ENCODE measurements around the gene HS3ST2. TPM values are rescaled to one million over a fixed set of nuclear protein-coding genes. Genes with fewer than 3 reads are reported as not detected.
"Not testable (repeated sequence)": the region's sequence is repeated elsewhere in the genome, so short reads cannot be mapped to it uniquely, and the experiment has no call there.

Gene HS3ST2
- total RNA-seq, 1 donor from 2014 or later = not detected

- Mint-ChIP-seq H3K27me3 (ENCODE audit: low read depth) (peaks cover 7% of the 10 kb centered on the region), H3K27ac (ENCODE audit: unreplicated experiment) (no peak overlapping the region), H3K9me3 (ENCODE audit: low read depth) (no peaks in the 10 kb centered on the region), H3K4me3 (ENCODE audit: unreplicated experiment) (no peak overlapping the region), H3K36me3 (ENCODE audit: low read depth) (no peaks in the 10 kb centered on the region), H3K4me1 (ENCODE audit: low read depth) (no peaks in the 10 kb centered on the region)
- TF ChIP-seq, protein P1, sequence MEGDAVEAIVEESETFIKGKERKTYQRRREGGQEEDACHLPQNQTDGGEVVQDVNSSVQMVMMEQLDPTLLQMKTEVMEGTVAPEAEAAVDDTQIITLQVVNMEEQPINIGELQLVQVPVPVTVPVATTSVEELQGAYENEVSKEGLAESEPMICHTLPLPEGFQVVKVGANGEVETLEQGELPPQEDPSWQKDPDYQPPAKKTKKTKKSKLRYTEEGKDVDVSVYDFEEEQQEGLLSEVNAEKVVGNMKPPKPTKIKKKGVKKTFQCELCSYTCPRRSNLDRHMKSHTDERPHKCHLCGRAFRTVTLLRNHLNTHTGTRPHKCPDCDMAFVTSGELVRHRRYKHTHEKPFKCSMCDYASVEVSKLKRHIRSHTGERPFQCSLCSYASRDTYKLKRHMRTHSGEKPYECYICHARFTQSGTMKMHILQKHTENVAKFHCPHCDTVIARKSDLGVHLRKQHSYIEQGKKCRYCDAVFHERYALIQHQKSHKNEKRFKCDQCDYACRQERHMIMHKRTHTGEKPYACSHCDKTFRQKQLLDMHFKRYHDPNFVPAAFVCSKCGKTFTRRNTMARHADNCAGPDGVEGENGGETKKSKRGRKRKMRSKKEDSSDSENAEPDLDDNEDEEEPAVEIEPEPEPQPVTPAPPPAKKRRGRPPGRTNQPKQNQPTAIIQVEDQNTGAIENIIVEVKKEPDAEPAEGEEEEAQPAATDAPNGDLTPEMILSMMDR (IDR thresholded peaks at IDR 0.05) = no peak
- no peak for DNase-seq (ENCODE audit: low spot score)
Measured at GRCh38 chr16:22897184-22897583, 83.2 kb downstream of the HS3ST2 start.

GRCh38 chr16:22898131-22898530, 84.2 kb downstream of the HS3ST2 start:
- Mint-ChIP-seq H3K27ac (ENCODE audit: unreplicated experiment) (no peak overlapping the region), H3K27me3 (ENCODE audit: low read depth) (peaks cover 7% of the 10 kb centered on the region), H3K36me3 (ENCODE audit: low read depth) (no peaks in the 10 kb centered on the region), H3K4me3 (ENCODE audit: unreplicated experiment) (no peak overlapping the region), H3K4me1 (ENCODE audit: low read depth) (no peaks in the 10 kb centered on the region), H3K9me3 (ENCODE audit: low read depth) (no peaks in the 10 kb centered on the region)
- TF ChIP-seq, protein P1 (IDR thresholded peaks at IDR 0.05) = no peak
- no peak for DNase-seq (ENCODE audit: low spot score)

DNA sequence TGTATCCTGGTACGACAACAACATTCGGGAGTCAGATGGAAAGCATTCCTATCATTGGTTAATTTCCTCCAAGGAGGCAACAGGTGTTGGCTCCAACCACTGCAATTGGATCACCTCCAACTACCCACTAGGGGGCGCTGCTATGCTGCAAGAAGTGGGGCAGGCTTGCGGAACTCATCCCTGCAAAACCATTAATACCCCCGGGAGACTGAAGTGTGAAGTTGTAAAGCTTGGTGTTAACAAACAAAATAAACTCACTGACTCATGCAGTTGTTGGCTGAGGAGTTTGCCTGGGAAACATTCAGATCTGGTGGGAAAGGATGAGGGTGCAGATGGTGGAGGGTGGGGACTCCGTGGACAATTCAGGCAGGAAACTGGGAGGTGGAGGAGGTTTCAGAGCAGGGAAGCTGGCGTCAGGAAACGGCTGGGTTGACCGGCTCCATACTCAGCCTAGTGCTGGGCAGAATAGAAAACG, 84.9 kb downstream of the HS3ST2 start:
- Mint-ChIP-seq H3K4me3 (ENCODE audit: unreplicated experiment) (no peak overlapping the region), H3K9me3 (ENCODE audit: low read depth) (no peaks in the 10 kb centered on the region), H3K4me1 (ENCODE audit: low read depth) (no peaks in the 10 kb centered on the region), H3K36me3 (ENCODE audit: low read depth) (no peaks in the 10 kb centered on the region), H3K27ac (ENCODE audit: unreplicated experiment) (no peak overlapping the region), H3K27me3 (ENCODE audit: low read depth) (peaks cover 7% of the 10 kb centered on the region)
- no peak for DNase-seq (ENCODE audit: low spot score)
- TF ChIP-seq, protein P1 (IDR thresholded peaks at IDR 0.05) = peak; percentile 81

- DNase-seq (ENCODE audit: low spot score); H3K36me3 Mint-ChIP-seq (ENCODE audit: low read depth); H3K27ac Mint-ChIP-seq (ENCODE audit: unreplicated experiment); H3K4me3 Mint-ChIP-seq (ENCODE audit: unreplicated experiment); H3K4me1 Mint-ChIP-seq (ENCODE audit: low read depth); H3K9me3 Mint-ChIP-seq (ENCODE audit: low read depth); H3K27me3 Mint-ChIP-seq (ENCODE audit: low read depth): not testable (repeated sequence)
Measured at GRCh38 chr16:22899567-22899966, 85.6 kb downstream of the HS3ST2 start.

- TF ChIP-seq, protein P1 (IDR thresholded peaks at IDR 0.05) = no peak
- peaks cover 6% of the 10 kb centered on the region for H3K27me3 Mint-ChIP-seq (ENCODE audit: low read depth)
- H3K27ac Mint-ChIP-seq (ENCODE audit: unreplicated experiment) = no peak overlapping the region
- H3K4me3 Mint-ChIP-seq (ENCODE audit: unreplicated experiment) = no peak overlapping the region
- no peaks in the 10 kb centered on the region for H3K9me3 Mint-ChIP-seq (ENCODE audit: low read depth)
- no peaks in the 10 kb centered on the region for H3K36me3 Mint-ChIP-seq (ENCODE audit: low read depth)
- no peaks in the 10 kb centered on the region for H3K4me1 Mint-ChIP-seq (ENCODE audit: low read depth)
- DNase-seq (ENCODE audit: low spot score) = no peak
Measured at GRCh38 chr16:22900863-22901262, 86.9 kb downstream of the HS3ST2 start.

DNA sequence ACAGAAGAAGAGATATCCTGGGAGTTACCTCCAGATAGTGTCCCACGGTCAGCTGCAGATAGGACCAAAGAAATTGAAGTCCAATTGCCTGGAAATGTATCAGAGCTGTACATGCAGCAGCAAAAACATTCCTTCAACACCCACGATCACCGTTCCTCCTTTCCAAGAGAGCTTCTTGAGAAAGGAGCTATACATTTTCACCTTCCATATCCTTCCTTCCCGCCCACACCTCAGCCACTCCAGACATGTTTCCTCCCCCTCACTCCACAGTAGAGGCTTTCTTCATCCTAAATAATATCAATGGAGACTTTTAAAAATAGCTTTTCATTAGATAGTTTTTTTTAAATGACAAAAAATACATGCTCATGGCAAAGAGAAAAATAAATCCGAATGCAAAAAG, 87.6 kb downstream of the HS3ST2 start:
- TF ChIP-seq, protein P1 (IDR thresholded peaks at IDR 0.05) = no peak
- Mint-ChIP-seq H3K36me3 (ENCODE audit: low read depth) (no peaks in the 10 kb centered on the region), H3K27me3 (ENCODE audit: low read depth) (peaks cover 6% of the 10 kb centered on the region)

More for the DNA sequence above, 87.6 kb downstream of the HS3ST2 start:
- H3K4me1 Mint-ChIP-seq (ENCODE audit: low read depth) = no peaks in the 10 kb centered on the region
- no peak overlapping the region for H3K4me3 Mint-ChIP-seq (ENCODE audit: unreplicated experiment)
- no peaks in the 10 kb centered on the region for H3K9me3 Mint-ChIP-seq (ENCODE audit: low read depth)
- H3K27ac Mint-ChIP-seq (ENCODE audit: unreplicated experiment) = no peak overlapping the region
- no peak for DNase-seq (ENCODE audit: low spot score)

Measured in chondrocyte (in vitro differentiated cells).